Omental fat pad (tissue), 4 donors: ENCODE data around the gene SLC6A3. TPM values are rescaled to one million over a fixed set of nuclear protein-coding genes. Genes with fewer than 3 reads are reported as not detected.
"Not testable (repeated sequence)": the region's sequence is repeated elsewhere in the genome, so short reads cannot be mapped to it uniquely, and the experiment has no call there.

Experiments used
- ATAC-seq: fragments of 150-250 bp; one replicate; pipeline ENCODE4 v1.9.1; 2016; ENCODE audit warnings: mild to moderate bottlenecking, moderate library complexity; ENCODE audit not compliant: low FRiP score
- DNase-seq: peaks from one replicate; pipeline ENCODE4 v3.0.0-alpha.2; 2019; ENCODE audit warnings: low spot score
- total RNA-seq, 4 donors: library from RNA; depleted of rRNA; stranded (reverse); fragments of >200 nt; gene quantifications; one replicate each; pipeline ENCODE4 v1.1.0, GENCODE V29; 2016
- TF ChIP-seq, protein P1 (sequence below), 3 donors: fragments of 450-650 bp; IDR thresholded peaks; one replicate each; pipeline ENCODE4 v1.5.1; 2016 to 2017; ENCODE audit warnings: antibody characterized with exemption in 3 of 3, mild to moderate bottlenecking in 3 of 3, moderate library complexity in 2 of 3

SLC6A3 gene
- total RNA-seq, 4 donors from 2014 or later = 0.32 to 1.2 (median 0.55) TPM

- DNase-seq (no peak), ATAC-seq (no peak)
- TF ChIP-seq, protein P1, sequence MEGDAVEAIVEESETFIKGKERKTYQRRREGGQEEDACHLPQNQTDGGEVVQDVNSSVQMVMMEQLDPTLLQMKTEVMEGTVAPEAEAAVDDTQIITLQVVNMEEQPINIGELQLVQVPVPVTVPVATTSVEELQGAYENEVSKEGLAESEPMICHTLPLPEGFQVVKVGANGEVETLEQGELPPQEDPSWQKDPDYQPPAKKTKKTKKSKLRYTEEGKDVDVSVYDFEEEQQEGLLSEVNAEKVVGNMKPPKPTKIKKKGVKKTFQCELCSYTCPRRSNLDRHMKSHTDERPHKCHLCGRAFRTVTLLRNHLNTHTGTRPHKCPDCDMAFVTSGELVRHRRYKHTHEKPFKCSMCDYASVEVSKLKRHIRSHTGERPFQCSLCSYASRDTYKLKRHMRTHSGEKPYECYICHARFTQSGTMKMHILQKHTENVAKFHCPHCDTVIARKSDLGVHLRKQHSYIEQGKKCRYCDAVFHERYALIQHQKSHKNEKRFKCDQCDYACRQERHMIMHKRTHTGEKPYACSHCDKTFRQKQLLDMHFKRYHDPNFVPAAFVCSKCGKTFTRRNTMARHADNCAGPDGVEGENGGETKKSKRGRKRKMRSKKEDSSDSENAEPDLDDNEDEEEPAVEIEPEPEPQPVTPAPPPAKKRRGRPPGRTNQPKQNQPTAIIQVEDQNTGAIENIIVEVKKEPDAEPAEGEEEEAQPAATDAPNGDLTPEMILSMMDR (IDR thresholded peaks at IDR 0.05) = no peak
Observed at GRCh38 chr5:1366514-1366913, 78.7 kb downstream of the SLC6A3 start.

DNA sequence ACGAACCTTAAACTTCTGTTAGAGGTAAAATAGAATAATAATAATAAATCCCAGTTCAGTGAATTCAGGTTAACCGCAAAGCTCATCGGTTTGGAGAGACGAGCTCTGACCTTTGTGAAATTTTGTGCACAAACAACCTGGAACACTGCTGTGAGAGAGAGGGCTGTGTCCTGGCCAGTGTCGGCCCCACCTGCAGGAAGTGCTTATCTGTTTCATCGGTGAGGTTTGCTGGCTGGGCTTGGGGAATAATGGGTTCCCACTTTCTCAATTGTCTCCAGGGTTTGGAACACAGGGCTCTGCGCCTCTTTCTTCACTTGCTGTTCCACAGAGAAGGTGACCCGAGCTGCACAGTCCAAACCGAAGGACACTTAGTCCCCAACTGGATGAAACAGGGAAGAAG is 81.0 kb downstream of the SLC6A3 start:
- no peak for DNase-seq
- no peak for ATAC-seq
- TF ChIP-seq, protein P1 (IDR thresholded peaks at IDR 0.05) = no peak

- DNase-seq = no peak
- no peak for ATAC-seq
Observed at GRCh38 chr5:1363581-1363980, 81.7 kb downstream of the SLC6A3 start.

GRCh38 chr5:1363160-1363559 is 82.1 kb downstream of the SLC6A3 start:
- TF ChIP-seq, protein P1 (IDR thresholded peaks at IDR 0.05) = no peak
- DNase-seq (no peak), ATAC-seq (no peak)

More at GRCh38 chr5:1363581-1363980, 81.7 kb downstream of the SLC6A3 start:
- TF ChIP-seq, protein P1 (IDR thresholded peaks at IDR 0.05) = no peak

DNA sequence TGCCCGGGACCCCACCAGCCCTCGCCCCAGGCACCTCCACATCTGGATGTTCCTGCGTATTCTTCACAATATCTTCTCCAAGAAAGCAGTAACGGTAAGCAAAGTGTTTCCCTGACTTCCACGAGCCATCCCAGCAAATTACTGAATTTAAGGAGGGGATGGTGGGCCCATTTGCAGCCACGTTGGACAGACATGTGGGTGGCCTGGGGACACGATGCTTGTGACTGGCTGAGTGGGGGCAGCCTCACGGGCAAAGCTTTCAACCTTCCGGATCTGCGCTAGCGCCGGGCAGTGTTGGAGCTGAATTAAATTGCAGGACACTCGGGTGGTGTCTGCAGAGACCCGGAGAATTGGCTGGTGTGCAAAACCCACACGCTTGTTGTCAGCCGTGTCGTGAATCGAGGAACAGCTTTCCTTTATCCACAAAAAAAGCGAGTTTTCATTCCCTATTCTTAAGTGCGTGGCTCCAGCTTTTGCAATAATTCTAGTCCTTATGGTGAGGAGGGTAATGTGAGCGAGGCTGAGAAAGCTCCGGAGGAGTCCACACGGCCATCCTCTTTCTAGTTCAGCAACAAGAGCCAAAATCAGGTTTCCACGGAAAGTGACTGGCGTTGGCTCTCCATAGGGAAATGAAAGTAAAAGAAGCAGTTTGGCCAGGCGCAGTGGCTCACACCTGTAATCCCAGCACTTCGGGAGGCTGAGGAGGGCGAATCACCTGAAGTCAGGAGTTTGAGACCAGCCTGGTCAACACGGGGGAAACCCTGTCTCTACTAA is 82.8 kb downstream of the SLC6A3 start:
- TF ChIP-seq, protein P1 (IDR thresholded peaks at IDR 0.05) = no peak
- DNase-seq = no peak

DNA sequence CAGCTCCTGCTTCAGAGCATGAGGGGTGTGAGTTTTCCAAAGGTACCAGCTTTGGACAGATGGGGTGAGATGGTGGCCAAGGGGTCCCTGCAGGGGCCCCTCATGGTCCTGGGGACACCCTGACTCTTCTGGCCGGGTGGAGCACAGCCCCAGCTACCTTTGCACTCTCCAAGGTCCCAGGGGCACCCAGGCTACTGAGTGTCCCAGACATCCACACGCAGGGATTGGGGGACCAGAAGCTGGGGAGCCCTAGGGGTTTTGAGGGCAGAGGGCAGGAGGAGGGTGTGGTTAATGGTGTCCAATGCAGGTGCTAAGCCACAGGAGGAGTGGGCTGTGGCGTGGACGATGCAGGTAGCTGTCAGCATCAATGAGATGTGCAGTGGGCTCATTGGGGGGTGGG is 84.4 kb downstream of the SLC6A3 start:
- DNase-seq (no peak), ATAC-seq (no peak)
- TF ChIP-seq, protein P1 (IDR thresholded peaks at IDR 0.05) = no peak

More for the DNA sequence above, 82.8 kb downstream of the SLC6A3 start:
- ATAC-seq = no peak

GRCh38 chr5:1360367-1360766 is 84.9 kb downstream of the SLC6A3 start:
- ATAC-seq, DNase-seq: not testable (repeated sequence)
